Mesendoderm (in vitro differentiated cells): ENCODE results near the gene CTAGE9.

Experiments
- DNase-seq: peaks from one replicate; pipeline ENCODE4 v3.0.0; 2013
- H2AK5ac ChIP-seq: 2 replicates; pipeline ENCODE4 v1.6.1; 2013; ENCODE audit warnings: low read length, inconsistent platforms
- H2BK120ac ChIP-seq: 2 replicates; pipeline ENCODE4 v1.6.1; 2013; ENCODE audit warnings: low read depth, mild to moderate bottlenecking, low read length, moderate library complexity, mixed read lengths
- H2BK15ac ChIP-seq: replicated peaks from 2 replicates; pipeline ENCODE4 v1.6.1; 2013; ENCODE audit warnings: low read depth, mild to moderate bottlenecking, moderate library complexity
- H2BK5ac ChIP-seq: 2 replicates; pipeline ENCODE4 v1.6.1; 2013; ENCODE audit warnings: low read length, inconsistent platforms
- H3K18ac ChIP-seq: 2 replicates; pipeline ENCODE4 v1.6.1; 2013; ENCODE audit warnings: mild to moderate bottlenecking, low read length, mixed read lengths
- H3K23ac ChIP-seq: one replicate; pipeline ENCODE4 v1.6.1; 2013; ENCODE audit warnings: low read length
- H3K27ac ChIP-seq: 2 replicates; pipeline ENCODE4 v1.5.1; 2013; ENCODE audit warnings: low read depth, mild to moderate bottlenecking, inconsistent platforms, low read length, moderate library complexity
- H3K27me3 ChIP-seq: 2 replicates; pipeline ENCODE4 v1.6.1; 2013; ENCODE audit warnings: low read length, control low read depth, mild to moderate bottlenecking, inconsistent platforms; ENCODE audit not compliant: insufficient read depth, poor library complexity
- H3K36me3 ChIP-seq: 2 replicates; pipeline ENCODE4 v1.6.1; 2013; ENCODE audit warnings: low read length, inconsistent platforms; ENCODE audit not compliant: control insufficient read depth, insufficient read depth
- H3K4ac ChIP-seq: one replicate; pipeline ENCODE4 v1.6.1; 2013; ENCODE audit warnings: low read depth, mild to moderate bottlenecking, low read length, moderate library complexity
- H3K4me1 ChIP-seq: 2 replicates; pipeline ENCODE4 v1.6.1; 2013; ENCODE audit warnings: low read depth, low read length, inconsistent platforms; ENCODE audit not compliant: control insufficient read depth
- H3K4me2 ChIP-seq: 2 replicates; pipeline ENCODE4 v1.6.1; 2013; ENCODE audit warnings: low read length
- H3K4me3 ChIP-seq: 2 replicates; pipeline ENCODE4 v1.5.1; 2013; ENCODE audit warnings: mild to moderate bottlenecking, low read length
- H3K56ac ChIP-seq: one replicate; pipeline ENCODE4 v1.6.1; 2013; ENCODE audit warnings: low read length
- H3K79me1 ChIP-seq: 2 replicates; pipeline ENCODE4 v1.6.1; 2013; ENCODE audit warnings: low read length, inconsistent platforms
- H3K79me2 ChIP-seq: 2 replicates; pipeline ENCODE4 v1.6.1; 2013; ENCODE audit warnings: mild to moderate bottlenecking, low read length; ENCODE audit not compliant: control insufficient read depth, insufficient read depth
- H3K9ac ChIP-seq: 2 replicates; pipeline ENCODE4 v1.6.1; 2013; ENCODE audit warnings: low read length, inconsistent platforms
- H4K5ac ChIP-seq: one replicate; pipeline ENCODE4 v1.6.1; 2013; ENCODE audit warnings: low read length
- H4K8ac ChIP-seq: one replicate; pipeline ENCODE4 v1.6.1; 2013; ENCODE audit warnings: low read depth, mild to moderate bottlenecking, control low read depth, low read length, moderate library complexity
- WGBS: extraction: QIAGEN DNeasy Blood & Tissue Kit; methylation state at CpG from one replicate; pipeline ENCODE4 v1.1.7; 2013; ENCODE audit warnings: low lambda C conversion rate, missing lambda C conversion rate; ENCODE audit not compliant: insufficient coverage; ENCODE audit errors: extremely low coverage; 5-methylcytosine and 5-hydroxymethylcytosine counted together

The CTAGE9 gene

GRCh38 chr6:131733376-131734016 lies 22.7 kb upstream of the CTAGE9 start:
- no peak overlapping the region for H2BK120ac ChIP-seq
- no peak overlapping the region for H3K9ac ChIP-seq
- no peak overlapping the region for H3K4ac ChIP-seq
- no peak overlapping the region for H3K27ac ChIP-seq
- no peak for DNase-seq
- H4K8ac ChIP-seq = no peak overlapping the region
- WGBS = no CpG with 5 or more reads among the region's 9 CpGs
- no peak overlapping the region for H2BK5ac ChIP-seq
- H3K4me1 ChIP-seq = no peaks in the 10 kb centered on the region
- no peak overlapping the region for H2AK5ac ChIP-seq
- no peak overlapping the region for H3K23ac ChIP-seq
- H4K5ac ChIP-seq = no peak overlapping the region
- no peaks in the 10 kb centered on the region for H3K79me2 ChIP-seq
- H2BK15ac ChIP-seq = no peak overlapping the region
- no peak overlapping the region for H3K4me3 ChIP-seq
- H3K36me3 ChIP-seq = no peaks in the 10 kb centered on the region
- H3K18ac ChIP-seq = no peak overlapping the region
- no peak overlapping the region for H3K4me2 ChIP-seq
- H3K79me1 ChIP-seq = no peaks in the 10 kb centered on the region
- no peak overlapping the region for H3K56ac ChIP-seq
- no peaks in the 10 kb centered on the region for H3K27me3 ChIP-seq

- DNase-seq = no peak
- no peak overlapping the region for H2AK5ac ChIP-seq
Observed at GRCh38 chr6:131731224-131731623, 20.4 kb upstream of the CTAGE9 start.

GRCh38 chr6:131730264-131730663 lies 19.4 kb upstream of the CTAGE9 start:
- no peak for DNase-seq
- H2AK5ac ChIP-seq = no peak overlapping the region
- H2BK5ac ChIP-seq = no peak overlapping the region
- H4K5ac ChIP-seq = no peak overlapping the region
- no peaks in the 10 kb centered on the region for H3K36me3 ChIP-seq
- H3K23ac ChIP-seq = no peak overlapping the region
- no peak overlapping the region for H3K4ac ChIP-seq
- WGBS = no CpG with 5 or more reads among the region's 5 CpGs
- H3K79me1 ChIP-seq = no peaks in the 10 kb centered on the region
- no peak overlapping the region for H2BK120ac ChIP-seq
- no peak overlapping the region for H3K4me2 ChIP-seq
- no peaks in the 10 kb centered on the region for H3K4me1 ChIP-seq
- no peak overlapping the region for H3K4me3 ChIP-seq
- H3K18ac ChIP-seq = no peak overlapping the region
- H2BK15ac ChIP-seq = no peak overlapping the region
- no peak overlapping the region for H4K8ac ChIP-seq
- no peak overlapping the region for H3K9ac ChIP-seq
- H3K27ac ChIP-seq = no peak overlapping the region
- no peak overlapping the region for H3K56ac ChIP-seq
- no peaks in the 10 kb centered on the region for H3K27me3 ChIP-seq
- H3K79me2 ChIP-seq = no peaks in the 10 kb centered on the region

More at GRCh38 chr6:131731224-131731623, 20.4 kb upstream of the CTAGE9 start:
- Histone ChIP-seq H3K4me3 (no peak overlapping the region), H3K23ac (no peak overlapping the region), H3K18ac (no peak overlapping the region), H3K27me3 (no peaks in the 10 kb centered on the region), H3K4me1 (no peaks in the 10 kb centered on the region), H2BK5ac (no peak overlapping the region), H3K56ac (no peak overlapping the region), H2BK120ac (no peak overlapping the region), H3K4ac (no peak overlapping the region), H3K4me2 (no peak overlapping the region), H3K9ac (no peak overlapping the region), H4K8ac (no peak overlapping the region), H3K27ac (no peak overlapping the region), H4K5ac (no peak overlapping the region), H3K79me1 (no peaks in the 10 kb centered on the region), H3K36me3 (no peaks in the 10 kb centered on the region), H3K79me2 (no peaks in the 10 kb centered on the region), H2BK15ac (no peak overlapping the region)

- no peak overlapping the region for H3K4me3 ChIP-seq
- WGBS = no CpG with 5 or more reads among the region's 4 CpGs
- H3K27me3 ChIP-seq = no peaks in the 10 kb centered on the region
- no peak overlapping the region for H3K18ac ChIP-seq
- no peak overlapping the region for H3K9ac ChIP-seq
- H3K4ac ChIP-seq = no peak overlapping the region
- H2BK5ac ChIP-seq = no peak overlapping the region
- no peak overlapping the region for H2BK120ac ChIP-seq
- no peak overlapping the region for H3K27ac ChIP-seq
- no peaks in the 10 kb centered on the region for H3K36me3 ChIP-seq
- H3K56ac ChIP-seq = no peak overlapping the region
- no peak overlapping the region for H4K5ac ChIP-seq
- no peaks in the 10 kb centered on the region for H3K79me1 ChIP-seq
- no peak overlapping the region for H2AK5ac ChIP-seq
- H3K79me2 ChIP-seq = no peaks in the 10 kb centered on the region
- H3K23ac ChIP-seq = no peak overlapping the region
- H3K4me1 ChIP-seq = no peaks in the 10 kb centered on the region
- no peak overlapping the region for H4K8ac ChIP-seq
- no peak for DNase-seq
- H3K4me2 ChIP-seq = no peak overlapping the region
- H2BK15ac ChIP-seq = no peak overlapping the region
Observed at GRCh38 chr6:131729550-131729949, 18.7 kb upstream of the CTAGE9 start.

- Histone ChIP-seq H3K27me3 (no peaks in the 10 kb centered on the region), H3K23ac (no peak overlapping the region), H2BK120ac (no peak overlapping the region), H3K18ac (no peak overlapping the region), H2BK15ac (no peak overlapping the region), H4K5ac (no peak overlapping the region), H3K4me1 (no peaks in the 10 kb centered on the region), H3K4ac (no peak overlapping the region), H3K4me3 (no peak overlapping the region), H4K8ac (no peak overlapping the region), H2BK5ac (no peak overlapping the region), H3K79me1 (no peaks in the 10 kb centered on the region), H3K56ac (no peak overlapping the region), H2AK5ac (no peak overlapping the region), H3K79me2 (no peaks in the 10 kb centered on the region), H3K4me2 (no peak overlapping the region), H3K27ac (no peak overlapping the region), H3K36me3 (no peaks in the 10 kb centered on the region), H3K9ac (no peak overlapping the region)
- DNase-seq = no peak
- no CpG with 5 or more reads among the region's 3 CpGs for WGBS
Observed at GRCh38 chr6:131728296-131728939, 17.6 kb upstream of the CTAGE9 start.

- H2BK120ac ChIP-seq = no peak overlapping the region
Observed at GRCh38 chr6:131727868-131728267, 17.1 kb upstream of the CTAGE9 start.

More at GRCh38 chr6:131727868-131728267, 17.1 kb upstream of the CTAGE9 start:
- Histone ChIP-seq H4K8ac (no peak overlapping the region), H3K4ac (no peak overlapping the region), H3K4me3 (no peak overlapping the region), H2BK15ac (no peak overlapping the region), H2AK5ac (no peak overlapping the region), H3K27me3 (no peaks in the 10 kb centered on the region), H3K27ac (no peak overlapping the region), H3K79me1 (no peaks in the 10 kb centered on the region), H3K4me2 (no peak overlapping the region), H3K9ac (no peak overlapping the region), H4K5ac (no peak overlapping the region), H3K18ac (no peak overlapping the region), H3K23ac (no peak overlapping the region), H3K56ac (no peak overlapping the region), H2BK5ac (no peak overlapping the region), H3K4me1 (no peaks in the 10 kb centered on the region), H3K36me3 (no peaks in the 10 kb centered on the region), H3K79me2 (no peaks in the 10 kb centered on the region)
- no peak for DNase-seq
- no CpG with 5 or more reads among the region's 4 CpGs for WGBS
